Measurements from ENCODE around the gene SSBP2.
"Not testable (repeated sequence)": the region's sequence is repeated elsewhere in the genome, so short reads cannot be mapped to it uniquely, and the experiment has no call there.

Gene SSBP2

DNA sequence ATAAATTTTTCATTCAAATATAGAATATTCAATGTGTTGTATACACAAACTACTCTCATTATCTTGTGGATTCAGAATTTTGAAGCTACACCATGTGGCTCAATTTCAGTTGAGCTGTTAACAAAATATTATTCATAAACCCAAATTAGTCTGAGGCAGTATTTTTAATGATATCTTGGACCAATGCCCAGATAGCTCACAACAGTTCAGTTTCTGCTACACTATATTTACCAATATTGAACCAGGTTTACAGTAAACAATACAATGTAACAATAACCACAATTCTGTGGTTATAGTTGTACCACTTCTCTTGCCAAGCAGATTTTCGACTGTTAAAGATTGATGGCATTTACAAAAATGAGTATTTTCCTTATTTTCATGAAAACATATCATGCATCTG lies 99.9 kb downstream of the SSBP2 start:
- DNase-seq (ENCODE audit: insufficient read length) (no peak), FAIRE-seq (no peak)
- TF ChIP-seq POLR2A (IDR thresholded peaks at IDR 0.05; ENCODE audit: low read depth, low read length), result no peak
- TF ChIP-seq TAF1 (IDR thresholded peaks at IDR 0.05; ENCODE audit: borderline replicate concordance, low read depth, low read length), result no peak
- TF ChIP-seq POLR2AphosphoS5 (IDR thresholded peaks at IDR 0.05; ENCODE audit: low read depth, low read length), result no peak

DNA sequence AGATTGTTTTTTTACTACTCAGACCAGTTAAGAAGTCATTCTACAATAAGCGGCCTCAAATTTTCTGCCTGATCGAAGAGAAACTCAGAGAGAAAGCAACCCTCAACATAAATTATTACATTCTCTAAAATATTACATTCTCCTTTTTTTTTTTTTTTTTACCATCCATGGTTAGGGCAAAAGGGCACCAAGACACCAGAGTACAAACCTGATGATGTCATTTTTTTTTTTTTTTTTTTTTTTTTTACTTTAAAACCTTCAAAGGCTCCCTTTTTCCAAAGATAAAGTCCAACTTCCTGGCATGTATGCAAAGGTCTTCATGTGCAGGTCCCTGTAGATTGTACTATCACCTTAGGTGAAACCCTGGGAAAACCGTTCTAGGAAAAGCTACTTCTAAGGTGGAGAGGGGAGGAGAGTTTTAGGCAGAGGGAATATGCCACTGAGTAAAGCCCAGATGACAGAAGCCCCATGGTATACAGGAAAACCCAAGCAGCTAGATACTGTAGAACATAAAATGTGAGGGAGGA lies 104.4 kb downstream of the SSBP2 start:
- TF ChIP-seq POLR2AphosphoS5 (IDR thresholded peaks at IDR 0.05; ENCODE audit: low read depth, low read length) (no peak), TAF1 (IDR thresholded peaks at IDR 0.05; ENCODE audit: borderline replicate concordance, low read depth, low read length) (no peak), POLR2A (IDR thresholded peaks at IDR 0.05; ENCODE audit: low read depth, low read length) (no peak)
- FAIRE-seq (no peak), DNase-seq (ENCODE audit: insufficient read length) (no peak)

DNA sequence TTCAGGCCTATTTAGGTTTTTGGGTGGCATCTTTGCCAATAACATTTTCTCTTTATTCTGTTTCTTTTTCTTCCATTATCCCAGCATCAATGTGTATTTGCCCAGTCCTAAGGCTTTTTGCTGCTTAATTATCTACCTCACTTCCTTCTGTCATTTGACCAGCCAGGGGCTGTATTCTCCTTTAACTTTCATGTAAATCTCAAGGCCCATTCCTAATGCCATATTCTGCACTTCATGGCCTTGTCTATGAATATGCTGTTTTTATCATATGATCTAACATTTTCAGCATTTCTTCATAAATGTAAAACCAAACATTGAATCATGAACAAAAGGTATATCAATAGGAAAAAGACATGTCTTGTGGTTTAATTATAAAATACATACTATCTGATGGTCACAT lies 108.7 kb downstream of the SSBP2 start:
- no peak for FAIRE-seq
- DNase-seq (ENCODE audit: insufficient read length), result no peak
- no peak for TF ChIP-seq POLR2A (IDR thresholded peaks at IDR 0.05; ENCODE audit: low read depth, low read length)
- no peak for TF ChIP-seq POLR2AphosphoS5 (IDR thresholded peaks at IDR 0.05; ENCODE audit: low read depth, low read length)
- TF ChIP-seq TAF1 (IDR thresholded peaks at IDR 0.05; ENCODE audit: borderline replicate concordance, low read depth, low read length), result no peak

DNA sequence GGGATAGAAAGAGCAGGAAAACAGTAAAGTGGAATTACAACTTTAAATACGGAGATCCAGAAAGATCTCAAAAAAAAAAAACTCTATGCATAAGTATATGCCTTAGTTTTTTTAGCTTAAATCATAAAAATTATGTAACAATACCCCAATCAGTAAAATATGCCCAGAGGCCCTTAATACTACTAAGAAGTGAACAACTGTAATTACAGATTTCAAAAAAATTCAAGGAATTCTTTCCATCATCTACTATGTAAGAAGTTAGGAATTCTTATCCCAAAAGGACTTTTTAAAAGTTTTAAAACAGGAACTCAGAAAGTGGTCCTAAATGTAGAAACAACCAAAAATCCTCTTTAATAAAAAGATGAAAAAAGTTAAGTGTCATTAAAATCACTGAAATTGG lies 111.3 kb downstream of the SSBP2 start:
- FAIRE-seq (no peak), DNase-seq (ENCODE audit: insufficient read length) (no peak)
- TF ChIP-seq POLR2AphosphoS5 (IDR thresholded peaks at IDR 0.05; ENCODE audit: low read depth, low read length), result no peak
- TF ChIP-seq POLR2A (IDR thresholded peaks at IDR 0.05; ENCODE audit: low read depth, low read length), result no peak

DNA sequence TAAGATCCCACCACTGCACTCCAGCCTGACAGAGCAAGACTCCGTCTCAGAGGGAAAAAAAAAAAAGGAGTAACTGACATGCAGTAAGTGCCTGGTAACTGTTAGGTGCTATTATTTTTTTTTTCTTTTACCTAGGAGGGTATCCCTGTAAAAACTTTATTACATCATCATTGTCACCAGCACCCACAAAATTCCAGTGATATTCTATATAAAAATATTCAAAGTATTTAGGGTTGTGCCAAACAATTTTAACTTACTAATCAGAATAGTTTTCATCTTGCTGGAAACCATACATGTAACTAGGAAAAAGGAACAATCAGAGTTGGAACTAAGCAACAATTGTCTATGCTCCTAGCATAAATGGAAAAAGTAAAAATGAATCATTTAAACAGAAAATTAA lies 112.4 kb downstream of the SSBP2 start:
- no peak for DNase-seq (ENCODE audit: insufficient read length)
- TF ChIP-seq POLR2A (IDR thresholded peaks at IDR 0.05; ENCODE audit: low read depth, low read length) (no peak), TAF1 (IDR thresholded peaks at IDR 0.05; ENCODE audit: borderline replicate concordance, low read depth, low read length) (no peak), POLR2AphosphoS5 (IDR thresholded peaks at IDR 0.05; ENCODE audit: low read depth, low read length) (no peak)
- no peak for FAIRE-seq

DNA sequence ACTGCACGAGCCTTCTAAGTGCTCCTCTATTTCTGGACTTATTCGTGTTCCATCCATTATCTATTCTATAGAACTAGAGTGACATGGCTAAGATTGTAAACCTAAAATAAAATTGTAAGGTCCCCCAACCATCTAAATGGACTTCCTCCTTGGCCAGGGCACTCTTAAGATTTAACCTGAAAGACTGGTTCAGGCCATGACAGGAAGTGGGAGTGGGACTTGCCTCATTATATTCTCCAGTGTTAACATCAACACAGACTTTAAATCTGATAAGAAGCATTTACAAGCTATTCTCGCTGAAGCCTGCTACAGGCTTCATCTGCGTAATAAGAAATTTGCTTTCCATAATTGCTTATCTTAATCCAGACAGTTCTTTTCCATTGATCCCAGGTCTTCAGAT lies 117.0 kb downstream of the SSBP2 start:
- FAIRE-seq, result no peak
- DNase-seq (ENCODE audit: insufficient read length), result no peak
- no peak for TF ChIP-seq TAF1 (IDR thresholded peaks at IDR 0.05; ENCODE audit: borderline replicate concordance, low read depth, low read length)
- no peak for TF ChIP-seq POLR2A (IDR thresholded peaks at IDR 0.05; ENCODE audit: low read depth, low read length)
- no peak for TF ChIP-seq POLR2AphosphoS5 (IDR thresholded peaks at IDR 0.05; ENCODE audit: low read depth, low read length)

DNA sequence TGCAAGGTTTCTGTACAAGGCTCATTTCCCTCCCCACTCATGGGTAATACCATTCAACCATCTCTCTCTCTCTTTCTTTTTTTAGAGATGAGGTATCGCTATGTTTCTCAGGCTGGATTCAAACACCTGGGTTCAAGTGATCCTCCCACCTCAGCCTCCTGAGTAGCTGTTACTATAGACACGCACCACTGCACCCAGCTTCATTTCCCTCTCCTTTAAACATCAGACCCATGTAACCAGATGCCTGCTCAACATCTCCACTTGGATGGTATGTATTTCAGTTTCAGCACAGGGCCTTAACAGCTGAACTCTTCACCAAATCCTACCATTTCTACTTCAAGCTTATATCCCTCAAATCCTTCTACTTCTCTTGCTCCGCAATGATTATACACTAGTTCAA lies 117.4 kb downstream of the SSBP2 start:
- DNase-seq (ENCODE audit: insufficient read length) (no peak), FAIRE-seq (no peak)
- TF ChIP-seq TAF1 (IDR thresholded peaks at IDR 0.05; ENCODE audit: borderline replicate concordance, low read depth, low read length) (no peak), POLR2A (IDR thresholded peaks at IDR 0.05; ENCODE audit: low read depth, low read length) (no peak), POLR2AphosphoS5 (IDR thresholded peaks at IDR 0.05; ENCODE audit: low read depth, low read length) (no peak)

DNA sequence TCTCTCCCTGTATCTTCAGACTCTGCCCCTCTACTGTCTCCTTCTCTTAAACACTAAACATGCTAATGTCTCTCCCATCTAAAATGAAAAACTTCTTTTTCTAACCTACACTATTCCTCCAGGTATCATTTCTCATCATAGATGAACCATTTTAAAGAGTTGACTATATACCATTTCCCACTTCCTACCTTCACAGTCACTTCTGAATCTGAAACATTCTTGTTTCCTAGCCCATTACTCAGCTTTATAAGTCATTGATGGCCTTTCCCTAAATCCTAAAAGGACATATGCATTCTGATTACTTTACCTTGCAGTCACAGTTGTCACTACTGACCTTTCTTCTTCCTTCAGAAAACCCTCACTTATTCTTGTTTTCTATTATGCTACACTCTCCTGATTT lies 118.2 kb downstream of the SSBP2 start:
- FAIRE-seq, result no peak
- DNase-seq (ENCODE audit: insufficient read length), result no peak
- no peak for TF ChIP-seq POLR2AphosphoS5 (IDR thresholded peaks at IDR 0.05; ENCODE audit: low read depth, low read length)
- TF ChIP-seq POLR2A (IDR thresholded peaks at IDR 0.05; ENCODE audit: low read depth, low read length), result no peak
- no peak for TF ChIP-seq TAF1 (IDR thresholded peaks at IDR 0.05; ENCODE audit: borderline replicate concordance, low read depth, low read length)

DNA sequence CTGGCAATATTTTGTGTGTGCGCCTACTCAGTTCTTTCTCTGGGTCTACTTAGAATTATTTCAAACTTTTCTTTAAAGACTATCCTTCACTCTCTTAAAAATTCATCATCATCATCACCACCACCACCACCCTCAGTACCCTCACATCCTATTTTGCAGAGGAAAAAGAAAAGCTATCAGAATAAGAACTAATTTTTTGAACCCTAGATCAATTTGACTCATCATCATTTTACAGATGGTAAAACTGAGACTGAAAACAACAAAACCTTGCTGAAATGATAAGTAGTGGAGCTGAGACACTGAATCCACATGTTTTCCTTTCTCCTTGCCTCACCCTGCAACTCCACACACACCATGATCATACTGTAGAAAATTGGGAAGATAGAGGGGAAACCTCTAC lies 119.3 kb downstream of the SSBP2 start:
- FAIRE-seq (no peak), DNase-seq (ENCODE audit: insufficient read length) (no peak)
- TF ChIP-seq TAF1 (IDR thresholded peaks at IDR 0.05; ENCODE audit: borderline replicate concordance, low read depth, low read length) (no peak), POLR2AphosphoS5 (IDR thresholded peaks at IDR 0.05; ENCODE audit: low read depth, low read length) (no peak), POLR2A (IDR thresholded peaks at IDR 0.05; ENCODE audit: low read depth, low read length) (no peak)

DNA sequence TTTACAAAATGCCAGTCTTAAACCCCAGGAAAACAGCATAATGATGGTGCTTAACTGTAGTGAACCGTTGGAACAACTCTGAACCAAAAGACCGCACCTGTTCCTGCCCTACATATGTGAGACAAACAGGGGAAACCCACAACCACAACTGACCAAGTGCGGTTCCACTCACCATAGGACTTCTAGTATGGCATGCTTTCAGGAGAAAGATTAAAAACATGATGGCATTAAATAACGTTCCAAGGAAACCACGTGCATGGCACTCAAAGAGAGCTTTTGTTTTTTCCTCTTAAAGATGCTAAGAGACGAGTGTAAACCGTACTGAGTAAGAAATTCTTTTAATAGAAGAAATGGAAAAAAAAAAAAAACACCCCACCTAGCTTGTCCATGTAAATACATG lies 119.8 kb downstream of the SSBP2 start:
- FAIRE-seq, result peak; percentile 53
- no peak for DNase-seq (ENCODE audit: insufficient read length)
- TF ChIP-seq TAF1 (IDR thresholded peaks at IDR 0.05; ENCODE audit: borderline replicate concordance, low read depth, low read length), result no peak
- no peak for TF ChIP-seq POLR2AphosphoS5 (IDR thresholded peaks at IDR 0.05; ENCODE audit: low read depth, low read length)
- no peak for TF ChIP-seq POLR2A (IDR thresholded peaks at IDR 0.05; ENCODE audit: low read depth, low read length)

DNA sequence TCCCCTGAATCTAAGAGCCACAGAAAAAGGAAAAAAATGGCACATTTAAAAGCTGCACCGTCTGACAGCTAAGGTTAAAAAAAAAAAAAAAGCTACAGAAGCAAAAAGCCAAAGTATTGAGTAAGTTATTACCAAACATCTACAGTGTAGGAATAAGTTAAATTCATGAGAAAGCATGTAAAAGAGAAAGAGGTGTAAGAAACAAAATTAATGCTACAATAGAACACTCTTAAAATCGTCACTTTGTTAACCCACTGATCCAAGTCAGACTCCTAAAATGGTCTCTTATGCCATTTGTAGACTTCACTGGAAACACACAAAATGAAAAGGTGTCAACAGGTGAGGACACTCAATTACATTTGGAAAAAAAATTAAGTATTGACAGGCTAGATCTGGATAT lies 120.2 kb downstream of the SSBP2 start:
- TF ChIP-seq TAF1 (IDR thresholded peaks at IDR 0.05; ENCODE audit: borderline replicate concordance, low read depth, low read length) (no peak), POLR2A (IDR thresholded peaks at IDR 0.05; ENCODE audit: low read depth, low read length) (no peak), POLR2AphosphoS5 (IDR thresholded peaks at IDR 0.05; ENCODE audit: low read depth, low read length) (no peak)
- DNase-seq (ENCODE audit: insufficient read length) (no peak), FAIRE-seq (no peak)

DNA sequence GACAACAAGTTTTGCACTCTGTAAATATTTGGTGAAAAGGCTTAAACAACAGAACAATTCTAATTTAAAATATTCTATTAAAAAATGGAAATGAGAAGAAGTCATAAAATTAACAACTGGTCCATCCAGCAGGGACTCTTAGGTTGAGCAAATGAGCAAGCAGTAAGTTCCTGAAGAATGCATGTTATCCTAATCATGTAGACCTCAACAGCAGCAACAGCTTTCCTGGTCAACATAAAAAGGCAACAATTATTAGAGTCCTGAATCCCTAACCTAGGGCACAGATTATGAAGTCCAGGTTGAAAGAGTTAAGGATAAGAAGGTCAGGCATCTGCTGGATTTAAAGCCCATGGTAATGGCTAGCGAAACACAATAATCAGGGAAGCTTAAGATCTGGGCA lies 120.9 kb downstream of the SSBP2 start:
- no peak for DNase-seq (ENCODE audit: insufficient read length)
- no peak for FAIRE-seq
- TF ChIP-seq POLR2AphosphoS5 (IDR thresholded peaks at IDR 0.05; ENCODE audit: low read depth, low read length) (no peak), TAF1 (IDR thresholded peaks at IDR 0.05; ENCODE audit: borderline replicate concordance, low read depth, low read length) (no peak), POLR2A (IDR thresholded peaks at IDR 0.05; ENCODE audit: low read depth, low read length) (no peak)

DNA sequence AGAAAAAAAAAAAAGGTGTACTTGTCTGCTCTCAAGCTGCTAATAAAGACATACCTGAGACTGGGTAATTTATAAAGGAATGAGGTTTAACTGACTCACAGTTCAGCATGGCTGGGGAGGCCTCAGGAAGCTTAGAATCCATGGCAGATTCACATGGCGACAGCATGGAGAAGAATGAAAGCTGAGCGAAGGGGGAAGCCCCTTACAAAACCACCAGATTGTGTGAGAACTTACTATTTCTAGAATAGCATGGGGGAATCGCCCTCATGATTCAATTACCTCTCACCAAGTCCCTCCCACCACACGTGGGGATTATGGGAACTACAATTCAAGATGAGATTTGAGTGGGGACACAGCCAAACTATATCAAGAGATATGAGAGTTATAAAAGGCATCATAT lies 122.8 kb downstream of the SSBP2 start:
- FAIRE-seq, result not testable (repeated sequence)

More for the DNA sequence above, 122.8 kb downstream of the SSBP2 start:
- DNase-seq (ENCODE audit: insufficient read length), result not testable (repeated sequence)

Data from GM12892 (cell line).